Neuron (in vitro differentiated cells): ENCODE measurements around the gene MISP3.
"Not testable (repeated sequence)": the region's sequence is repeated elsewhere in the genome, so short reads cannot be mapped to it uniquely, and the experiment has no call there.

Experiments
- H2AFZ ChIP-seq: one replicate; pipeline ENCODE4 v1.6.1; 2013; ENCODE audit warnings: low read depth, mild to moderate bottlenecking, inconsistent platforms, low read length, moderate library complexity
- H3K27me3 ChIP-seq: one replicate; pipeline ENCODE4 v1.6.1; 2013; ENCODE audit warnings: low read length; ENCODE audit not compliant: insufficient read depth
- H3K36me3 ChIP-seq: one replicate; pipeline ENCODE4 v1.6.1; 2013; ENCODE audit warnings: low read length; ENCODE audit not compliant: insufficient read depth
- H3K4me1 ChIP-seq: one replicate; pipeline ENCODE4 v1.6.1; 2013; ENCODE audit warnings: low read length; ENCODE audit not compliant: insufficient read depth
- H3K4me3 ChIP-seq: 2 replicates; pipeline ENCODE4 v1.5.1; 2013; ENCODE audit warnings: mild to moderate bottlenecking, low read length, moderate library complexity
- H3K9me3 ChIP-seq: one replicate; pipeline ENCODE4 v1.6.1; 2013; ENCODE audit warnings: low read length

The MISP3 gene

GRCh38 chr19:14072535-14073260, at the start of gene MISP3:
MISP3 (plus strand) TSS chr19:14072786; CDS start chr19:14073310, 524 bp downstream.
- no peaks in the 10 kb centered on the region for H3K36me3 ChIP-seq
- peaks cover 14% of the 10 kb centered on the region for H3K4me1 ChIP-seq
- peak within 1 kb of the TSS; percentile 74 for H2AFZ ChIP-seq
- no peaks in the 10 kb centered on the region for H3K27me3 ChIP-seq
- H3K9me3 ChIP-seq, result no peaks in the 10 kb centered on the region
- H3K4me3 ChIP-seq, result peak within 1 kb of the TSS; percentile 59

- H3K27me3 ChIP-seq, result peaks cover 4% of the 10 kb centered on the region
- H3K4me3 ChIP-seq, result no peak overlapping the region
- peaks cover 7% of the 10 kb centered on the region for H3K4me1 ChIP-seq
- no peaks in the 10 kb centered on the region for H3K9me3 ChIP-seq
- H2AFZ ChIP-seq, result peak overlapping the region; percentile 64
- H3K36me3 ChIP-seq, result no peaks in the 10 kb centered on the region
Observed at GRCh38 chr19:14023404-14024235, 49.0 kb upstream of the MISP3 start.

GRCh38 chr19:14026652-14027192, 45.9 kb upstream of the MISP3 start:
- peaks cover 12% of the 10 kb centered on the region for H3K27me3 ChIP-seq
- not testable (repeated sequence) for H3K4me1 ChIP-seq, H3K4me3 ChIP-seq, H2AFZ ChIP-seq, H3K36me3 ChIP-seq, H3K9me3 ChIP-seq

- no peaks in the 10 kb centered on the region for H3K36me3 ChIP-seq
- no peak within 1 kb of the TSS for H2AFZ ChIP-seq
- H3K9me3 ChIP-seq, result no peaks in the 10 kb centered on the region
- H3K4me1 ChIP-seq, result peaks cover 13% of the 10 kb centered on the region
- no peak within 1 kb of the TSS for H3K4me3 ChIP-seq
- H3K27me3 ChIP-seq, result peaks cover 12% of the 10 kb centered on the region
Observed at GRCh38 chr19:14027856-14028450, 44.6 kb upstream of the MISP3 start, which contains the start of gene RLN3. RLN3 (plus strand) TSS chr19:14028148; CDS start chr19:14028205, 57 bp downstream.

DNA sequence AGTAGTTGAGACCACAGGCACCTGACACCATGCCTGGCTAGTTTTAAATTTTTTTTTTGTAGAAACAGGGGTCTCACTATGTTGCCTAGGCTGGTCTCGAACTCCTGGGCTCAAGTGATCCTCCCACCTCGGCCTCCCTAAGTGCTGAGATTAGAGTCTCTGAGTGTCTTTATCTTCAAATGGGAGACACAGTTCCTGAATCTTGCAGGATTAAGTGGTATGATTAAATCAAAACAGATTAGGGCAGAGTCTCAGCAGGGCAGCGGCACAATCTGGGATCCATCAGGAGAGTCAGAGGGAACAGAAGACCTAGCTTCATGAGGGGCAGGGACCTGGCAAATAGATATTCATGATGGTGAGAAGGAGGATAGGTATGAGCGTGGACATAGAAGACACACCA, 43.7 kb upstream of the MISP3 start:
- H3K27me3 ChIP-seq, result peaks cover 12% of the 10 kb centered on the region
- no peak overlapping the region for H3K4me3 ChIP-seq
- peaks cover 7% of the 10 kb centered on the region for H3K4me1 ChIP-seq
- H2AFZ ChIP-seq, result no peak overlapping the region
- no peaks in the 10 kb centered on the region for H3K36me3 ChIP-seq
- H3K9me3 ChIP-seq, result no peaks in the 10 kb centered on the region

DNA sequence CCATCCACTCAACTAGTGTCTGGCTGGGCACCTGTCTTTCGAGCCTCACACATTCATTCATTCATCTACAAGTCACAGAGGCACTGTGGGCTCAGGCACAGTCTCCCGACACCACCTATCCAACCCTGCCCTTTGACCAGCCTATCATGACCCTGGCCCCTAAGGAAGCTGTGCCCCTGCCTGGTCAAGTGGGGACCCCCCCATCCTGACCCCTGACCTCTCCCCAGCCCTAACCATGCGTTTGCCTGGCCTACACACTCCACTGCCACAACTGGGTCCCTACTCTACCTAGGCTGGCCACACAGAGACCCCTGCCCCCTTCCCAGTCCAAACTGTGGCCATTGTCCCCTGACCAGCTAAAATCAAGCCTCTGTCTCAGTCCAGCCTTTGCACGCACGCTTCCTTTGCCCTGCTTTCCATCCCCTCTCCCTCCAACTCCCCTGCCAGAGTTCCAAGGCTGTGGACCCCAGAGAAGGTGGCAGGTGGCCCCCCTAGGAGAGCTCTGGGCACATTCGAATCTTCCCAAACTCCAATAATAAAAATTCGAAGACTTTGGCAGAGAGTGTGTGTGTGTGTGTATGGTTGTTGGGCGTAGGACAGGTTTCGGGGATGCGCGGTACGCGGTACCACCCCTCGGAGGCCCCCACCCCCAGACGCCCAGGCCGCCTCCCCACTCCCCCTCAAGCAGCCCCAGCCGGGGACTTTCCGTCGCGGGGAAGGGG, 41.4 kb upstream of the MISP3 start:
- H2AFZ ChIP-seq, result peak overlapping the region; percentile 93
- H3K9me3 ChIP-seq, result no peaks in the 10 kb centered on the region
- peaks cover 6% of the 10 kb centered on the region for H3K4me1 ChIP-seq
- peak overlapping the region; percentile 61 for H3K4me3 ChIP-seq
- H3K27me3 ChIP-seq, result peaks cover 12% of the 10 kb centered on the region
- H3K36me3 ChIP-seq, result no peaks in the 10 kb centered on the region

DNA sequence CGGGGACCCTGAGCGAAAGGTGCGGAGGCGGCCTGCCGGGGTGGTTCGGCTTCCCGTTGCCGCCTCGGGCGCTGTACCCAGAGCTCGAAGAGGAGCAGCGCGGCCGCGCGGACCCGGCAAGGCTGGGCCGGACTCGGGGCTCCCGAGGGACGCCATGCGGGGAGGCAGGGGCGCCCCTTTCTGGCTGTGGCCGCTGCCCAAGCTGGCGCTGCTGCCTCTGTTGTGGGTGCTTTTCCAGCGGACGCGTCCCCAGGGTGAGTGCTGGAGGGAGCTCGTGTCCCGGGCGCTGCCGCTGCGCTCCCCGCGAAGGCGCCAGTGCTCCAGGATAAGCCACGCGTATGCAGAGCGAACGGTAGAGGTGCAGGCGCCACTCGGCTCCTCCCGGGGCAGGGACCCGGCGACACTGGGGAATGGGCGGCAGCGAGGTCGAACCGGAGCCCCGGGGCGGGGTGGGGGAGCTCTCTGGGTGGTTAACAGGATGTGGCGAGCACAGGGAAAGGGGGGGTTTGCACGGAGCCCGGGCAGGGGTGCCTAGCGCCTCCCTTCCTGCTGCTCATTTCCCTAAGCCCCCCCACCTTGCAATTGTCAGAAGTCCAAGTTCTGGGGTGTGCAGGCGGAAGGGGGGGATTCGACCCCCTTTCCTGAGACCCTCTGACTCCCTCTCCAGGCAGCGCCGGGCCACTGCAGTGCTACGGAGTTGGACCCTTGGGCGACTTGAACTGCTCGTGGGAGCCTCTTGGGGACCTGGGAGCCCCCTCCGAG, 40.7 kb upstream of the MISP3 start, which contains the start of gene IL27RA:
Gene IL27RA (plus strand): TSS at position 44 of the 762 bp plus-strand sequence. CDS start 111 bp downstream, at position 155.
- Histone ChIP-seq H3K36me3 (no peaks in the 10 kb centered on the region), H3K4me1 (peaks cover 6% of the 10 kb centered on the region), H3K4me3 (peak within 1 kb of the TSS; percentile 61), H3K9me3 (no peaks in the 10 kb centered on the region), H2AFZ (peak within 1 kb of the TSS; percentile 93), H3K27me3 (peaks cover 12% of the 10 kb centered on the region)

GRCh38 chr19:14033946-14034345, 38.6 kb upstream of the MISP3 start:
- Histone ChIP-seq H2AFZ (no peak overlapping the region), H3K4me1 (peaks cover 6% of the 10 kb centered on the region), H3K9me3 (no peaks in the 10 kb centered on the region), H3K36me3 (no peaks in the 10 kb centered on the region), H3K27me3 (peaks cover 9% of the 10 kb centered on the region), H3K4me3 (no peak overlapping the region)

GRCh38 chr19:14035159-14035558, 37.4 kb upstream of the MISP3 start:
- H3K9me3 ChIP-seq, H3K4me1 ChIP-seq, H2AFZ ChIP-seq, H3K4me3 ChIP-seq, H3K36me3 ChIP-seq, H3K27me3 ChIP-seq: not testable (repeated sequence)

GRCh38 chr19:14035706-14036105, 36.9 kb upstream of the MISP3 start:
- peaks cover 5% of the 10 kb centered on the region for H3K27me3 ChIP-seq

DNA sequence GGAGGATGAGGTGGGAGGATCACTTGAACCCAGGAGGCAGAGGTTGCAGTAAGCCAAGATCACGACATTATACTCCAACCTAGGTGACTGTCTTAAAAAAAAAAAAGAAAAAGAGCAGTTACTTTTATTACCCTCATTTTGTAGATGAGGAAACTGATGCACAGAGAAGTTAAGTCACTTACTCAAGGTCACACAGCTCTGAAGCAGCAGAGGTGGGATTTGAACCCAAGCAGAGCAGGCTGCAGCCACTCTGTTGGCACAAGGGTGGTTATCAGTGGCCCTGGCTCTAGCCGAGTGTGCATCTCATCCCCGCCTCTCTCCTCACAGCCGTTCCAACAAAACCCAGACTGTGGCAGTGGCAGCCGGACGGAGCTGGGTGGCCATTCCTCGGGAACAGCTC, 33.4 kb upstream of the MISP3 start:
- no peak overlapping the region for H3K4me3 ChIP-seq
- H2AFZ ChIP-seq, result no peak overlapping the region
- no peaks in the 10 kb centered on the region for H3K27me3 ChIP-seq
- no peaks in the 10 kb centered on the region for H3K9me3 ChIP-seq
- H3K4me1 ChIP-seq, result no peaks in the 10 kb centered on the region
- H3K36me3 ChIP-seq, result no peaks in the 10 kb centered on the region

More at GRCh38 chr19:14035706-14036105, 36.9 kb upstream of the MISP3 start:
- Histone ChIP-seq H3K9me3 (no peaks in the 10 kb centered on the region), H3K36me3 (no peaks in the 10 kb centered on the region), H2AFZ (no peak overlapping the region), H3K4me3 (no peak overlapping the region), H3K4me1 (peaks cover 6% of the 10 kb centered on the region)
